ENCODE measurements around the gene TDRD12.

The TDRD12 gene

DNA sequence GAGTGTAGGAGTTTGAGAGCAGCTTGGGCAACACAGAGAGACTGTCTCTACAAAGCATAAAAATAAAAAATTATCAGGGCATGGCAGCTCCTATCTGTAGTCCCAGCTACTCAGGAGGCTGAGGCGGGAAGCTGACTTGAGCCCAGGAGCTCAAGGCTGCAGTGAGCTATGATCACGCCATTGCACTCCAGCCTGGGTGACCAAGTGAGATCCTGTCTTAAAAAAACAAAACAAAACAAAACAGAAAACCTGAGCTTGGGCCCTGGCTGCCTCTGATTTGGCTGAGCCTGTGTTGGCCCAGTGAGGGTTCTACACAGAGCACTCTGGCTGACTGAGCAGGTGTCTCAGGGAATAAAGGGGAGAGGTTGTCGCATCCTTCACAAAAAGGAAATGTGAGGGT lies 142.0 kb downstream of the TDRD12 start:
- no peak overlapping the region for H2AFZ ChIP-seq (ENCODE audit: low read depth)
- no peak overlapping the region for H3K4me3 ChIP-seq (IDR thresholded peaks at IDR 0.05; ENCODE audit: insufficient read depth, low read depth, low read length)
- no peak overlapping the region for H3K27ac ChIP-seq
- H3K36me3 ChIP-seq (ENCODE audit: insufficient read depth) = no peaks in the 10 kb centered on the region
- H3K4me1 ChIP-seq (ENCODE audit: low read depth, poor library complexity, severe bottlenecking) = peaks cover 11% of the 10 kb centered on the region
- H4K20me1 ChIP-seq (ENCODE audit: insufficient read depth) = no peaks in the 10 kb centered on the region
- no peaks in the 10 kb centered on the region for H3K27me3 ChIP-seq (ENCODE audit: insufficient read depth, low read depth)
- H3K79me2 ChIP-seq (ENCODE audit: insufficient read depth, low read depth) = no peaks in the 10 kb centered on the region
- no peak overlapping the region for H3K9ac ChIP-seq
- H3K4me2 ChIP-seq = no peak overlapping the region
- TF ChIP-seq, protein P1, sequence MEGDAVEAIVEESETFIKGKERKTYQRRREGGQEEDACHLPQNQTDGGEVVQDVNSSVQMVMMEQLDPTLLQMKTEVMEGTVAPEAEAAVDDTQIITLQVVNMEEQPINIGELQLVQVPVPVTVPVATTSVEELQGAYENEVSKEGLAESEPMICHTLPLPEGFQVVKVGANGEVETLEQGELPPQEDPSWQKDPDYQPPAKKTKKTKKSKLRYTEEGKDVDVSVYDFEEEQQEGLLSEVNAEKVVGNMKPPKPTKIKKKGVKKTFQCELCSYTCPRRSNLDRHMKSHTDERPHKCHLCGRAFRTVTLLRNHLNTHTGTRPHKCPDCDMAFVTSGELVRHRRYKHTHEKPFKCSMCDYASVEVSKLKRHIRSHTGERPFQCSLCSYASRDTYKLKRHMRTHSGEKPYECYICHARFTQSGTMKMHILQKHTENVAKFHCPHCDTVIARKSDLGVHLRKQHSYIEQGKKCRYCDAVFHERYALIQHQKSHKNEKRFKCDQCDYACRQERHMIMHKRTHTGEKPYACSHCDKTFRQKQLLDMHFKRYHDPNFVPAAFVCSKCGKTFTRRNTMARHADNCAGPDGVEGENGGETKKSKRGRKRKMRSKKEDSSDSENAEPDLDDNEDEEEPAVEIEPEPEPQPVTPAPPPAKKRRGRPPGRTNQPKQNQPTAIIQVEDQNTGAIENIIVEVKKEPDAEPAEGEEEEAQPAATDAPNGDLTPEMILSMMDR (conservative IDR thresholded peaks at IDR 0.05; ENCODE audit: low read depth, low read length) = no peak

DNA sequence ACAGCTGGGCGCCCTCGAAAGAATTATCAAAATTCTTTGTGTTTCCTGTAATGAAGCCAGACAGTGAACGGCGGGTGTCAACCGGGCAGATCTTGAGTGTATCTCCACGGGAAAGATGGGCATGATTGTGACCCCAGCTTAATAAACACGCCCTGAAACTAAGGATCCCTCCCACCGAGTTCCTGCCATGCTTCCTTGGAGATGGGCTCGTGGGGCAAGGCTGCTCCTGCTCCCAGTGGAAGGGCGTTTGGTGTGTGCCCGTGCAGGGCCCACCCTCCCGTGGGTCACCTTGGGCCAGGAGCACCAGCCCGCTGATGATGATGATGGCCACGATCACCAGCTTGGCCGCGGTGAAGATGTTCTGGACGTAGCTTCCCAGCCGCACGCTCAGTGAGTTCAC lies 142.6 kb downstream of the TDRD12 start:
- Histone ChIP-seq H3K36me3 (ENCODE audit: insufficient read depth) (no peaks in the 10 kb centered on the region), H3K27ac (no peak overlapping the region), H4K20me1 (ENCODE audit: insufficient read depth) (no peaks in the 10 kb centered on the region), H3K27me3 (ENCODE audit: insufficient read depth, low read depth) (no peaks in the 10 kb centered on the region), H3K4me3 (IDR thresholded peaks at IDR 0.05; ENCODE audit: insufficient read depth, low read depth, low read length) (no peak overlapping the region), H3K79me2 (ENCODE audit: insufficient read depth, low read depth) (no peaks in the 10 kb centered on the region), H3K4me1 (ENCODE audit: low read depth, poor library complexity, severe bottlenecking) (peaks cover 11% of the 10 kb centered on the region), H2AFZ (ENCODE audit: low read depth) (no peak overlapping the region), H3K4me2 (no peak overlapping the region), H3K9ac (no peak overlapping the region)
- TF ChIP-seq, protein P1 (conservative IDR thresholded peaks at IDR 0.05; ENCODE audit: low read depth, low read length) = no peak

DNA sequence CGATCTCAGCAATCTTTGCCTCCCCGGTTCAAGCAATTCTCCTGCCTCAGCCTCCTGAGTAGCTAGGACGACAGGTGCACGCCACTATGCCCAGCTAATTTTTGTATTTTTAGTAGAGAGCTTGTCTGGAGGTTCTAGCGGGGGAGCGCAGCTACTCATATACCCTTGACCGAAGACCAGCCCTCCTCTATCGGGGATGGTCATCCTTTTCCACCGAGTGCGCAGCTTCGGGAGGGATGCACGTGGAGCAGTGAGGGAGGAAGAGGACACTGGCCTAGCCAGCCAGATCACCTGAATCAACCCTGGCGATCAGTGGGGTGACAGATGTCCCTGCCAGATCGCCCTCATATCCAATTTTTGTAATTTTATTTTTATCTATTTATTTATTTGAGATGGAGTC lies 143.2 kb downstream of the TDRD12 start:
- H3K27ac ChIP-seq = no peak overlapping the region
- no peak overlapping the region for H2AFZ ChIP-seq (ENCODE audit: low read depth)
- H3K4me2 ChIP-seq = no peak overlapping the region
- no peak overlapping the region for H3K4me3 ChIP-seq (IDR thresholded peaks at IDR 0.05; ENCODE audit: insufficient read depth, low read depth, low read length)
- no peak overlapping the region for H3K9ac ChIP-seq
- TF ChIP-seq, protein P1 (conservative IDR thresholded peaks at IDR 0.05; ENCODE audit: low read depth, low read length) = no peak
- no peaks in the 10 kb centered on the region for H3K79me2 ChIP-seq (ENCODE audit: insufficient read depth, low read depth)
- peaks cover 11% of the 10 kb centered on the region for H3K4me1 ChIP-seq (ENCODE audit: low read depth, poor library complexity, severe bottlenecking)
- H3K36me3 ChIP-seq (ENCODE audit: insufficient read depth) = no peaks in the 10 kb centered on the region
- no peaks in the 10 kb centered on the region for H3K27me3 ChIP-seq (ENCODE audit: insufficient read depth, low read depth)
- no peaks in the 10 kb centered on the region for H4K20me1 ChIP-seq (ENCODE audit: insufficient read depth)

GRCh38 chr19:32863301-32863700 lies 143.7 kb downstream of the TDRD12 start:
- no peaks in the 10 kb centered on the region for H3K79me2 ChIP-seq (ENCODE audit: insufficient read depth, low read depth)
- H2AFZ ChIP-seq (ENCODE audit: low read depth) = no peak overlapping the region
- H3K4me3 ChIP-seq (IDR thresholded peaks at IDR 0.05; ENCODE audit: insufficient read depth, low read depth, low read length) = no peak overlapping the region
- H3K9ac ChIP-seq = no peak overlapping the region
- no peaks in the 10 kb centered on the region for H3K27me3 ChIP-seq (ENCODE audit: insufficient read depth, low read depth)
- no peaks in the 10 kb centered on the region for H3K36me3 ChIP-seq (ENCODE audit: insufficient read depth)
- H4K20me1 ChIP-seq (ENCODE audit: insufficient read depth) = no peaks in the 10 kb centered on the region
- H3K4me2 ChIP-seq = no peak overlapping the region
- TF ChIP-seq, protein P1 (conservative IDR thresholded peaks at IDR 0.05; ENCODE audit: low read depth, low read length) = no peak
- H3K4me1 ChIP-seq (ENCODE audit: low read depth, poor library complexity, severe bottlenecking) = peaks cover 11% of the 10 kb centered on the region
- H3K27ac ChIP-seq = no peak overlapping the region
